HG03521 (cell line): ENCODE results near the gene HDGFL2.

Experiments
- ATAC-seq: cut with Tn5 transposase; IDR thresholded peaks from one replicate; pipeline ENCODE4 v1.9.1; 2021; ENCODE audit warnings: mild to moderate bottlenecking, moderate library complexity; ENCODE audit not compliant: unreplicated experiment

Gene HDGFL2

DNA sequence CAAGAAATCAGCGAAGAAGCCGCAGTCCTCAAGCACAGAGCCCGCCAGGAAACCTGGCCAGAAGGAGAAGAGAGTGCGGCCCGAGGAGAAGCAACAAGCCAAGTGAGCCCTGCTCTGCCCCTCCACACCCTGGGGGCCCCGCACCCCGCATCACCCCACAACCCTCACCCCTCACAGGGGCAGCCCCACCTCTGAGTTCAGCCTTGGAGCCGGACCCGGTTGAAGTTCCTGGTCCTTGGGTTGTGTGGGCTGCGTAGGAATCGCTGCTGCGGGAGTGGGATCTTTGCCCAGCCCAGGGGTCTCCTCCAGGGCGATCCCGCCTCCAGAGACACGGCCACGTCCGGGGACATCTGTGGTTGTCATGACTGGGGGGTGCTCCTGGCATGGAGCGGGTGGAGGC, 24.2 kb downstream of the HDGFL2 start:
- no peak for ATAC-seq

DNA sequence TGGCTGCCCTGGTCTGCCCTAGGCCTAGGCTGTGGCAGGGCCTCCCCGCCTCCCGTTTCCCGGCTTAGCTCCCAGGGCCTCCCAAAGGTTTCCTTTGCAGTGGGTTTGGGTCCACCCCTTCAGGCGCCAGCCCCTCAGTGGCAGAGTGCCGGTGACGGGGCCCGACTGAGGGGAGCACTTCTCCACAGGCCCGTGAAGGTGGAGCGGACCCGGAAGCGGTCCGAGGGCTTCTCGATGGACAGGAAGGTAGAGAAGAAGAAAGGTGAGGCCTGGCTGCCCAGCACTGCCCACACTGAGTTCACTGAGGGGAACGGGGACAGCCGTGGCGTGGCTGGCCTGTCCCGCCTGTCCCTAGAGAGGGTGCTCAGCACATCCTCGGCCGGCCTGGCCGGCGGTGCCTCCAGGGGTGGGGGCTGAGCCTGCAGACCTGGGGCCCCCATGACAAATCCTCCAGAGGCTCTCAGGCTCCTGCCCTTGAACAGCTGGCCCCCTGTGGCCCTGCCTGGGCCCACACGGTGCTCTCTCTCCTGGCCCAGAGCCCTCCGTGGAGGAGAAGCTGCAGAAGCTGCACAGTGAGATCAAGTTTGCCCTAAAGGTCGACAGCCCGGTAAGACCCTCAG, 25.8 kb downstream of the HDGFL2 start:
- no peak for ATAC-seq

DNA sequence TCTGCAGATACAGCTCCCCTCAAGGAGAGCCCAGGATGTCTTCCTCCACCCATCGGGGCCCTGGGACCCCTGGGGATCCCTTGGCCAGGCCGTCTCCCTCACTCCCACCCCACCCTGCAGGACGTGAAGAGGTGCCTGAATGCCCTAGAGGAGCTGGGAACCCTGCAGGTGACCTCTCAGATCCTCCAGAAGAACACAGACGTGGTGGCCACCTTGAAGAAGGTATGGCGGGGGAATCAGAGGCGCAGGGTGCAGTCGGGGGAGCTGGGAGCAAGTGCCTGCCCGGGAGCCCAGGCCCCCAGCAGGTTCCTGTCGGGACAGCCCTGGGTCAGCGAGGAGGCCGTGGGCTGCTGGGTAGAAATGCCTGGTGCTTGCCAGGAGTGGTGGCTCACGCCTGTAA, 26.6 kb downstream of the HDGFL2 start:
- no peak for ATAC-seq

DNA sequence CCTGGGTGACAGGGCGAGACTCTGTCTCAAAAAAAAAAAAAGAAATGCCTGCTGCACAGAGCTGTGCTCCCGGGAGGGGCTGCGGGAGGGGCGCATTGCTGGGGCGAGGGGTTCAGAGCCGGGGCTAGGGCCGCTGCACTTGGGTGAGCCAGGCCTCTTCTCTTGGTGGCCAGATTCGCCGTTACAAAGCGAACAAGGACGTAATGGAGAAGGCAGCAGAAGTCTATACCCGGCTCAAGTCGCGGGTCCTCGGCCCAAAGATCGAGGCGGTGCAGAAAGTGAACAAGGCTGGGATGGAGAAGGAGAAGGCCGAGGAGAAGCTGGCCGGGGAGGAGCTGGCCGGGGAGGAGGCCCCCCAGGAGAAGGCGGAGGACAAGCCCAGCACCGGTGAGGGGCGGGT, 27.2 kb downstream of the HDGFL2 start:
- ATAC-seq, result no peak

DNA sequence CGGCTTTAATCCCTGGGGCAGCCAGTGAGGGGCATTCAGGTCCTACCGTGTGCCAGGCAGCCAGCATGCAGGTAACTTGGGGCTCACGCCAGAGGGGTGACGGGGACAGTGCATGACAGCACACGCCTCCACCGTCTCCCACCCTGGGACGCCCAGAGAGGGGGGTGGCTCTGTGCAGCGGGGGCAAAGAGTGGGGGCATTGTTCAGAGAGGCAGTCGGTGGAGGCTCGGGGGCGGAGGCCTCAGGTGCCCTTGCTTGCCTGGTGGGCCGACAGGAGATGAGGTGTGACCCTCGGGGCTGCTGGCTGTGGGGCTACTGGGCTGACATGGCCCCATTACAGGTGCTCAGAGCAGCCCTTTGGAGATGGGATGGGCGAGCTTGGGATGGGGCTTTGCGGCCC, 27.8 kb downstream of the HDGFL2 start:
- ATAC-seq, result no peak

GRCh38 chr19:4500841-4501591, 28.9 kb downstream of the HDGFL2 start:
- no peak for ATAC-seq

DNA sequence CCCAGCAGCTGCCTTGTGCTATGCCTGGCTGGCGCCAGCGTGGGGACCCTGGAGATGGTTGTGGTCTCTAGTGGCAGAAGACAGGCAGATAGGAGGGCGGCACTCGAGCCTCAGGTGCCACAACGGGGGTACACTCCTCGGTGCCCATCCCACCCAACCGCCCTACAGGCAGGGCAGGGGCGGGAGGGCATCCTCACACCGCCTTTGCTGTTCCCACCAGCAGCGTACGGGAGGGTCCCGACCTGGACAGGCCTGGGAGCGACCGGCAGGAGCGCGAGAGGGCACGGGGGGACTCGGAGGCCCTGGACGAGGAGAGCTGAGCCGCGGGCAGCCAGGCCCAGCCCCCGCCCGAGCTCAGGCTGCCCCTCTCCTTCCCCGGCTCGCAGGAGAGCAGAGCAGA, 29.6 kb downstream of the HDGFL2 start:
- ATAC-seq, result no peak

DNA sequence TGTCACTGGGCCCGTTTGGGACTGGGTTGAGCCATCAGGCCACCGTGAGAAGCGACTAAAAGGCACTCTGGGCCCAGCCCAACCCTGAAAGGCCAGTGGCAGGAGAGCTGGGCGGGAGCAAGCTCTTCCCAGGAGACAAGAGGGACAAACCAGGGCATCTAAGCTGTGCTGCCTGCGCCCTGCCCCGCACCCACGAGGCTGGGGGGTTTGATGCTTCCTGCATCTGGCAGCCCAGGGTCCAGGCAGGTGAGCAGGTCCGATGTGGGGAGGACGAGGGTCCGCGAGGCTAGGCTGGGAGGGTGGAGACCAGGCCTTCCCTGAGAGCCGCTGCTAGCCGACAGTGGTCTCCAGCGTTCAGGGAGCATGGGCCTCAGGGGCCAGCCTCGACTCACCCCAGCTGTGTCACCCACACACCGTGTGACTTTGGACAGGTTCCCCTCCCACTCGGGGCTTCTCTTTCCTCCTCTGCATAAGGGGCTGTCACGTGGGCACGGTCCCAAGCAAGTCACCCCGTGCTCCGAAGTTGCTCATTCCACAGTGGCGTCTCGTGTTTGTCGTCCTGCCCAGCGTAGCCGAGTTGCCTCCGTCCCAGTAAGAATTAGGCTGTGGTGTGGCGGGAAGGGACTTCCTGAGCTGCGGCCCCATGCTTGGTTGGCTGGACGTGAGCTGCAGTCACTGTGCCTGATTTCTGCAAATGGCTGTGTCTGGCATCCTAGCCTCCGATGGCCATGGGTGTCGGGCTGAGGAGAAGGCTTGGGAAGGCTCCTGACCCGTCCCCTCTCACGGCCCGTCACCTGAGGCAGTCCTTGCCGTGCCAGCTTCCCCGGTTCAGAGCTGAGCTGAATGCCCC, 30.4 kb downstream of the HDGFL2 start:
- ATAC-seq, result no peak

DNA sequence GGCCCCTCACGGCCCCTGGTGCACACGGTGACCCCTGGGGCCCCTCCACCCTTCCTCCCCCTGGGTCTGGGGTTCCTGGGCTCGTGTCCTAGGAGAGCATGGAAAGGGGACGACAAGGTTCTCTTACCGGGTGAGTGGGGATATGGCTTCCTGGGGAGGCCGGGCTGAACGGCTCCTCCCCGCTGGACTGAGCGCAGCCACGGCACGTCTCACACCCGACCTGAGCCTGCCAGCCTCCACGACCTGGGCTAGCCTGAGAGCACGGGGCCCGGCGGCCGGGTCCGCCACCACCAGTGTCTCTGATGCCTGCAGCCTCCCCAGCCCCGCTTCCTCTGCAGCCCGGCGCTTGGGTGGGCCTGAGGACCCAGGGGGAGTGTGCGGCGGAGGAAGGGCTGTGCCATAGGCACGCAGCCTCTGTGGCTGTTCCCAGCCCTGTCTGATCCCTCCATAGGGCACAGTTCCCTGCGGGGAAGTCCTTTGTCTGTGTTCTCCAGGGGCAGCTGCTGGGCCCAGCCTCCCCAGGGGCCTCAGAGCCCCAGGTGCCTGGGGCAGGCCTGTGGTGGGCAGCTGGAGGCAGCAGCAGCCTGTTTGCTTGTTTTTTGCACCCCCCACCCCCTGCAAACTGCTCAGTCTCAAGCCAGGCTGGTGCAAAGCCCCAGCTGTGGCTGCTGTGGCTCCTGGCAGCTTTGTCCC, 31.2 kb downstream of the HDGFL2 start:
- ATAC-seq, result no peak

DNA sequence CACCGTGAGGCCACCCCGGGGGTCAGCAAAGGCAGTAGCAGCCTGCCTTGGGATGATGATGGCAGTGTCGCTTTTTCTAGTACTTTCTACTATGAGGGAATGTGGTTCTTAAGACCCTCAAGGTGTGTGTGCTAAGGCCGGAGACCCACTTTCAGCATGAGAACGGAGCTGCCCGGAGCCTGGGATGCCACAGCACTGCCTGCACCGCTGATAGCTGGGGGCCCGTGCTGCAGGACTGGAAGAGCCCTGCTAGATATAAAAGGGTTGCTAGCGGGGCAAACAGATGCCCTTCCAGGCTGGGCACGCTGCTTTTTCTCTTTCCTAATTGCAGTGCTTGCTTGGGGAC, 31.7 kb downstream of the HDGFL2 start:
- ATAC-seq, result no peak

DNA sequence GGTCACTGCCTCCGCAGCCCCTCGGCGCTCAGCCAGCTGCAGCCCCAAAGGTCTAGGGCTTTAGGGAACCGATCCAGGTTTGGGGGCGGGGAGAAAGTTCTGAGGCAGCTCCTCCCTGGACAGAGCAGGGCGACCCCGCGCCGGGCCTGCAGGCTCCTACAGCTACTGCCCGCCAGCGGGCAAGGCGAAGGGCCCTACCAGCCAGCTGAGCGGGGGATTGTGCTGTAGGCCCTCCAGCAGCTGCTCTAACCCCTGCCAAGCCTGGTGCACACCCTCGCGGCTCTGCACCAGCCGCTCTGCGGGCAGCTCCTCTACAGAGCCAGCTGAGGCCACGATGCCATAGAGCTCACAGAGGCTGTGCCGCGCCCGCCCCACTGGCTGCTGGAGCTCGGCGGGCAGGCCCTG, 32.2 kb downstream of the HDGFL2 start:
- ATAC-seq, result no peak

DNA sequence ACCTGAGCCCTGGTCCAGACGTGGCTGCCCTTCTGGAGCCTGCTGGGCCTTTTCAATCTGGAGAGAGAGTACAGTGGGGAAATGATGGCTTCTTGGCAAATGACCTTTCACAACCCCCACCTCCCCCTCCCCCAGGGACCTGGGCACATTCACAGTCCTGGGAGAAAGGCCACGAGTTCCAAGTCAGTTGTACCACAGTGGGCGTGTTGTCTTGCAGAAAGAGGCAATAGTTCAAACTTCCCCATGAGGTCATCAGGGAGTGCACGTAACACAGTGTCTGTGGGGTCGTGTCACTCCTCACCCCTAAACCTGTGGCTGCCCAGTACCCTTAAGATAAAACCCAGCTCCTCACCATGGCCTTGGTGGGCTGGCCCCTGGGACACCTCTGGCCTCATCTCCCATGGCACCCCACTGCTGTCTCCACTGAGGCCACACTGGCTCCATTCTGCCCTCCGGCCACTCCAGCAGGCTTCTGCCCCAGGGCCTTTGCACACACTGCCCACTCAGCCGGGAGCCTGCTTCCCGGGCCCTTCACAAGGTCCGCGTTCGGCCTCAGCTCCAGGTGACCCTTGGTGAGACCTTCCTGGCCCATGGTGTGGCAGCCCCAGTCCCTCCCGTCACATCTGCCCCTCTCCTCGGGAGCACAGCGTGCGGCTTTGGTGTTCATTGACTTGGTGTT, 32.9 kb downstream of the HDGFL2 start:
- no peak for ATAC-seq

DNA sequence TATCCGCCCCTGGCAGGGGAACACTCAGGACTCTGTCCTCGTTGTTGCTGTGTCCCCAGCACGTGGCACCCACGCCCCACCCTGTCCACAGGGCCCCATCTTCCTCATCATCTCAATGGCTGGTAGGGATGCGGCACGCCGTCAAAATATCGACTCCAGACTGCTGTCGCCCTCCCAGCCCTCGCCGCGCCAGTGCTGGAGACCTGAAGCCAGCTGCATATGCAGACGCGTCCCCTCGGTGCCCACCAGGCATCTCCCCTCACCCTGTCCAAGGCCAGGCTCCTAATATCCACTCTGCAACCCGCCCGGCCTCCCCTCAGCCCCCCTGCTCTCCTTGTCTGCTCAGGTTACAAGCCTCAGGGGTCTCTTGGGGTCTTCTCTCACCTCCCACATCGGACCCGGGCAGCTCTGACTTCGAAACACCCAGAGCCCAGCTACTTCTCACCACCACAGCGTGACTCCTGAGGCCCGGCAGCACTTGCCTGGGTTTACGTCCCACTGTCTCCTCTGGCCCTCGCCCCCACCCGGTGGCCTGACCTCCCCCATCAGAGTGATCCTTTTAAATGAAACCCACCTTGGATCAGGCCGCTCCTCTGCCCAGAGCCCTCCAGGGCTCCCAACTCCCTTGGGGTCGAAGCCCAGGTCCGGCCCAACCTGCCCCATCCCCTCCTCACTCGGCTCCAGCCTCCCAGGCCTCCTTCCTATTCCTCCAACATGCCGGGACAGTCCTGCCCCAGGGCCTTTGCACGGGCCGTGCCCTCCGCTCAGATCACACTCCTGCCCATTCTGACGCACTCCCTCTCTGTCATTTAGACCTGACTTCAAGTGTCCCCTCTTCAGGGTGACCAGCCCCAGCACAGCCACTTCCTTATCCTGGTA, 33.7 kb downstream of the HDGFL2 start:
- no peak for ATAC-seq

DNA sequence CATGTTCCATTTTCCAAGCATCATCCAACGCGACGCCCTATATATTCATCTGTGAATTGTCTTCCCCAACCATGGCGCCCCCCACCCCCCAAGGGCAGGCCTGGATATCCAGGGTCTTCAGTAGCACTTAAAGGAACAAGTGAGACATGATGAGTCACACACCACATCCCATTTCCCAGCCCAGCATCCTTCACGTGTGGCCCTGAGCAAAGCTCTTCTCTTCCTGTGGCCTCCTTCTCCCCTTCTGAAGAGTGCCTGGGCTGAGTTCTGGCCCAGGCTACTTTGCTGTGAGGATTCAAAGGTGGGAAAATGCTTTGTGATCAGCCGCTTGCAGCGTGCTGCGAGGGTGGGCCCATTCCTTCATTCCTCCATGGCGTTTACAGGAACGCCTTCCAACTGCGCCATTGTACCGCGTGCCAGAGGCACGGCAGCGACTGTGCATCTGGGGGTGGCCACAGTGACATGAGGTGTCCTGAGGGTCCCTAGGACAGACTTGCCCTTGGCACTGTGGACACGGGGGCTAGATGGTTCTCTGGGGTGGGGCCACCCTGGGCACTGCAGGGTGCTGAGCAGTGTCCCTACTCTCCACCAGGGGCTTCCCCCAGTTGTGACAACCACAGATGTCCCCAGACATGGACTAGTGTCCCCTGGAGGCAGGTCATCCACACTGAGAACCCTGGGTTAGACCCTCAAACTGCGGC, 34.5 kb downstream of the HDGFL2 start:
- ATAC-seq, result no peak

GRCh38 chr19:4507150-4507452, 35.0 kb downstream of the HDGFL2 start:
- no peak for ATAC-seq

DNA sequence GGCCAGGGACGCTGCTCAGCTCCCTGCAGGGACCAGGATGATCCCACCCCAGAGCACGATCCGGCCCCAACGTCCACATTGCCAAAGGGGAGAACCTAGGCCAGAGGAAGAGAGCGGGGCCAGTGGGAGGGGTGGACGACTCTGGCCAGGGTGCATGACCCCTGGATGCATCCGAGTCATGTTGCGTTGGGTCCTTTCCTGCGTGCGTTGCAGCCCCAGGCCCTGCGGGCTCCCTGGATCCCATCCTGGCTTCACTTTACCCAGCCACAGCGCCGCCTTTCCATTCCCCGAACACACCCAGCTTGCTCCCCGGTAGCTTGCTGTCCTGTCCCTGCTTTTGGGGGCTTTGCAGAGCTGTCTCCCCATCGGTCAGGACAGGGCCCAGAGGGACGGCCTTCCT, 35.7 kb downstream of the HDGFL2 start:
- ATAC-seq, result no peak

- ATAC-seq, result no peak
Observed at GRCh38 chr19:4508698-4509097, 36.6 kb downstream of the HDGFL2 start.

DNA sequence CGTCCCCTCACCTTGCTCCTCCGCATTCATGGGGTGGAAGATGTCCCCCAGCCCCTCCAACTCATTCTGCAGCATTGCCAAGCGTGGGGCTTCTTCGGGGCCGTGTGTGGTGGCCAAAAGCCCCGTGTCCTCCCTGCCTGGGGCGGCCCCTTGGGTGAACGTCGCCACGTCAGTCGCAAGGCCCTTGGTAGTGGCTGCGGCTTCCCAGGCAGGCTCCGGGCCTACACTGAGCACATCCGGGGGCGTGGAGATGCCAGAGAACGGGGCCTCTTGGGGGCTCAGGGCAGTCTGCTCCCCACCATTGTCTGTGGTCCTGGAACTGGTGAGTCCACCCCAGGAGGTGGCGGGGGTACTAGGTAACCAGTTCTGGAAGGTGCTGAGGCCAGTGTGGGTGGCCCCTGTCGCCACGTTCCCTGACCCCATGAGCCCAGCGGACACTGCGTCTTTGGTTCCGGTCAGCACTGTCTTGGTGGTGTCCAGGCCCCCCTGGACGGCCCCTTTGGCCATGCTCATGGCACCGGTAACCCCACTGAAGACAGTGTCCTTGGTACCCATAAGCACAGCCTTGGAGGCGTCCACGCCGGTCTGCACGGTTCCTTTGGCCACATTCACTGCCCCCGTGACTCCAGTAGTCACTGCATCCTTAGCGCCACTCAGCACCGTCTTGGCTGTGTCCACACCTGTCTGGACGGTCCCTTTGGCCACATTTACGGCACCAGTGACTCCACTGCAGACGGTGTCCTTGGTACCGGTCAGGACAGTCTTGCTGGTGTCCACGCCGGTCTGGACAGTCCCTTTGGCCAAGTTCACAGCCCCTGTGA, 38.5 kb downstream of the HDGFL2 start:
- ATAC-seq, result no peak
